Measurements from ENCODE around the gene DNMBP. TPM values are rescaled to one million over a fixed set of nuclear protein-coding genes. Genes with fewer than 3 reads are reported as not detected.

The DNMBP gene
- total RNA-seq, 6 donors from 2014 or later, result 10.1 to 18.9 (median 12.6) TPM

- ATAC-seq (ENCODE audit: low FRiP score in 2 of 2), result peak in 1 of 2 donors; percentile 67
- Histone ChIP-seq H3K36me3 (no peaks in the 10 kb centered on the region), H3K9me3 (no peaks in the 10 kb centered on the region), H3K4me3 (peak overlapping the region in 3 of 4 donors; percentile 17 to 40 (median 35)), H3K27ac (peak overlapping the region; percentile 44 to 75 (median 58)), H3K4me1 (peaks cover 0 to 27% (median 17%) of the 10 kb centered on the region in 4 donors), H3K27me3 (no peaks in the 10 kb centered on the region)
- WGBS, 2 donors, result 17 to 29% methylated on average over 10 of the region's 10 CpGs
- DNase-seq, result peak in 1 of 2 donors; percentile 45
- TF ChIP-seq POLR2A (IDR thresholded peaks at IDR 0.05), result no peak
- no peak for TF ChIP-seq EP300 (IDR thresholded peaks at IDR 0.05)
- no peak for TF ChIP-seq POLR2AphosphoS5 (IDR thresholded peaks at IDR 0.05)
- no peak for TF ChIP-seq CTCF (IDR thresholded peaks at IDR 0.05)
Measured at GRCh38 chr10:99917963-99918825, 91.6 kb downstream of the DNMBP start.

- H3K27me3 ChIP-seq, result no peaks in the 10 kb centered on the region
- no peaks in the 10 kb centered on the region for H3K9me3 ChIP-seq
- peaks cover 0 to 23% (median 17%) of the 10 kb centered on the region in 4 donors for H3K4me1 ChIP-seq
- 84 to 86% methylated on average over 5 of the region's 5 CpGs for WGBS, 2 donors
- H3K4me3 ChIP-seq, result no peak overlapping the region
- DNase-seq (peak in 1 of 2 donors; percentile 56), ATAC-seq (ENCODE audit: low FRiP score in 2 of 2) (no peak)
- no peak overlapping the region for H3K27ac ChIP-seq
- H3K36me3 ChIP-seq, result no peaks in the 10 kb centered on the region
- TF ChIP-seq CTCF (IDR thresholded peaks at IDR 0.05), result no peak
- TF ChIP-seq EP300 (IDR thresholded peaks at IDR 0.05), result no peak
- no peak for TF ChIP-seq POLR2AphosphoS5 (IDR thresholded peaks at IDR 0.05)
- no peak for TF ChIP-seq POLR2A (IDR thresholded peaks at IDR 0.05)
Measured at GRCh38 chr10:99916776-99917175, 93.0 kb downstream of the DNMBP start.

DNA sequence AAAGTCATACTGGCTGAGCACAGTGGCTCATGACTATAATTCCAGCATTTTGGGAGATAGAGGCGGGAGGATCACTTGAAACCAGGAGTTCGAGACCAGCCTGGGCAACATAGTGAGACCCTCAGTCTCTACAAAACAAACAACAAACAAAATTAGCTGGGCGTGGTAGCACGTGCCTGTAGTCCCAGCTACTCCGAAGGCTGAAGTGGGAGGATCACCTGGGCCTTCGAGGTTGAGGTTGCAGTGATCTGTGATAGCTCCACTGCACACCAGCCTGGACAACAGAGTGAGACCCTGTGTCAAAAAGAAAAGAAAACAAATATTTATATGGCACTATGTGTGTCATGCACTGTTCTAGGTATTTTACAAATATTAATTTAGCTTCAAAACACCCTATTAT lies 94.3 kb downstream of the DNMBP start:
- 94 to 97% methylated on average over 6 of the region's 6 CpGs for WGBS, 2 donors
- ATAC-seq (ENCODE audit: low FRiP score in 2 of 2), result no peak
- H3K4me1 ChIP-seq, result peaks cover 0 to 23% (median 15%) of the 10 kb centered on the region in 4 donors

DNA sequence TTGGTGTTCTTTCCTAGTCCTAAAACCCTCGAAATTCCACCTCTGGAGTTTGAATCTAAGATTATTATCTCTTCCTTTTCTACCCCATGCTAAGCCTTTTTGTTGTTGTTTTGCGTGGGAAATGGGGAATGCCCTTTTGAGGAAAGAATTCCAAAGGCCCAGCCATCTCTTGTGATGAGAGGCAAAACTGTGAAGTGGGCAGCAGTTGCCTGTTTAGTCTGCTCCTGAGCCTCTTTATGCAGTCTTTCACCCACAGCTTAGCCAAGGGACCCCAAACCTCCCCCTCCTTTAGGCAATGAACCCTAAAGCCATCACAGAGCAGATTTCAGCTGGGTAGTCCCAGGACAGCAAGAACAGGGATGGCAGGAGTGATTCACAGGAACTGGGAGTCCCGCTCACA lies 95.5 kb downstream of the DNMBP start:
- H3K9me3 ChIP-seq, result no peaks in the 10 kb centered on the region
- no peak overlapping the region for H3K27ac ChIP-seq
- TF ChIP-seq EP300 (IDR thresholded peaks at IDR 0.05) (no peak), POLR2A (IDR thresholded peaks at IDR 0.05) (no peak), POLR2AphosphoS5 (IDR thresholded peaks at IDR 0.05) (no peak), CTCF (IDR thresholded peaks at IDR 0.05) (no peak)
- H3K4me3 ChIP-seq, result no peak overlapping the region
- ATAC-seq (ENCODE audit: low FRiP score in 2 of 2) (no peak), DNase-seq (no peak)
- 79 to 81% methylated on average over 3 of the region's 3 CpGs for WGBS, 2 donors
- no peaks in the 10 kb centered on the region for H3K36me3 ChIP-seq
- H3K4me1 ChIP-seq, result peaks cover 0 to 23% (median 15%) of the 10 kb centered on the region in 4 donors
- H3K27me3 ChIP-seq, result no peaks in the 10 kb centered on the region

More for the DNA sequence above, 94.3 kb downstream of the DNMBP start:
- H3K4me3 ChIP-seq, result no peak overlapping the region
- no peaks in the 10 kb centered on the region for H3K27me3 ChIP-seq
- H3K27ac ChIP-seq, result no peak overlapping the region
- H3K36me3 ChIP-seq, result no peaks in the 10 kb centered on the region
- no peak for DNase-seq
- H3K9me3 ChIP-seq, result no peaks in the 10 kb centered on the region
- TF ChIP-seq EP300 (IDR thresholded peaks at IDR 0.05), result no peak
- TF ChIP-seq POLR2A (IDR thresholded peaks at IDR 0.05), result no peak
- TF ChIP-seq CTCF (IDR thresholded peaks at IDR 0.05), result no peak
- TF ChIP-seq POLR2AphosphoS5 (IDR thresholded peaks at IDR 0.05), result no peak
